ENCODE measurements around the gene PRDM16. TPM values are rescaled to one million over a fixed set of nuclear protein-coding genes. Genes with fewer than 3 reads are reported as not detected.

The PRDM16 gene
- total RNA-seq, 1 experiment from 2014 or later = 6.1 TPM

- Histone ChIP-seq H3K27me3 (ENCODE audit: insufficient read depth, low read length) (no peaks in the 10 kb centered on the region; the same call in 1 of the 2 replicates), H3K9ac (ENCODE audit: low read length) (no peak overlapping the region), H3K36me3 (ENCODE audit: control insufficient read depth in 1 of 2, insufficient read depth in 2 of 2, low read length in 2 of 2) (no peaks in the 10 kb centered on the region), H3K4me3 (replicated peaks in 1 of 2; ENCODE audit: low read depth in 1 of 2, low read length in 2 of 2) (no peak overlapping the region), H3K27ac (ENCODE audit: low read depth, low read length) (no peak overlapping the region), H3K79me2 (ENCODE audit: insufficient read depth, low read length) (no peaks in the 10 kb centered on the region), H3K4me2 (ENCODE audit: low read length) (no peak overlapping the region), H2AFZ (ENCODE audit: low read depth, low read length, poor library complexity, severe bottlenecking) (no peak overlapping the region), H3K4me1 (ENCODE audit: control insufficient read depth in 1 of 2, insufficient read depth in 2 of 2, low read length in 2 of 2) (peaks cover 12 to 23% of the 10 kb centered on the region in 2 experiments), H4K20me1 (ENCODE audit: insufficient read depth) (no peaks in the 10 kb centered on the region), H3K9me2 (ENCODE audit: insufficient read depth) (no peaks in the 10 kb centered on the region), H3K9me3 (ENCODE audit: control insufficient read depth in 1 of 2, insufficient read depth in 1 of 2, low read depth in 1 of 2, low read length in 2 of 2) (no peaks in the 10 kb centered on the region)
- no TSS peak for BruUV-seq (replicated peaks)
- ChIA-PET POLR2A (no interaction called here), RAD21 (ENCODE audit: low non-redundant PET in 1 of 2, low total read pairs in 2 of 2, uncharacterized antibody in 2 of 2, unreplicated experiment in 2 of 2) (no interaction called here), CTCF (no interaction called here)
- intact Hi-C loops (cut with micrococcal nuclease) = no loop called here
- ATAC-seq (no peak), DNase-seq (ENCODE audit: low read depth, low spot score) (no peak)
- TF ChIP-seq POLR2A (IDR thresholded peaks at IDR 0.05; ENCODE audit: borderline replicate concordance, extremely low read depth, insufficient read depth, insufficient read length) = no peak
- no peak for TF ChIP-seq FOSL1 (IDR thresholded peaks at IDR 0.05; ENCODE audit: low read depth)
- TF ChIP-seq SIN3A (IDR thresholded peaks at IDR 0.05; ENCODE audit: low read depth) = no peak
- TF ChIP-seq YY1 (IDR thresholded peaks at IDR 0.05; ENCODE audit: extremely low read depth, insufficient replicate concordance, low read depth, low read length) = no peak
- no peak for TF ChIP-seq EZH2phosphoT487 (IDR thresholded peaks at IDR 0.05; ENCODE audit: borderline replicate concordance)
- TF ChIP-seq POLR2AphosphoS5 (IDR thresholded peaks at IDR 0.05; ENCODE audit: low read depth, low read length) = no peak
- TF ChIP-seq, protein P1, sequence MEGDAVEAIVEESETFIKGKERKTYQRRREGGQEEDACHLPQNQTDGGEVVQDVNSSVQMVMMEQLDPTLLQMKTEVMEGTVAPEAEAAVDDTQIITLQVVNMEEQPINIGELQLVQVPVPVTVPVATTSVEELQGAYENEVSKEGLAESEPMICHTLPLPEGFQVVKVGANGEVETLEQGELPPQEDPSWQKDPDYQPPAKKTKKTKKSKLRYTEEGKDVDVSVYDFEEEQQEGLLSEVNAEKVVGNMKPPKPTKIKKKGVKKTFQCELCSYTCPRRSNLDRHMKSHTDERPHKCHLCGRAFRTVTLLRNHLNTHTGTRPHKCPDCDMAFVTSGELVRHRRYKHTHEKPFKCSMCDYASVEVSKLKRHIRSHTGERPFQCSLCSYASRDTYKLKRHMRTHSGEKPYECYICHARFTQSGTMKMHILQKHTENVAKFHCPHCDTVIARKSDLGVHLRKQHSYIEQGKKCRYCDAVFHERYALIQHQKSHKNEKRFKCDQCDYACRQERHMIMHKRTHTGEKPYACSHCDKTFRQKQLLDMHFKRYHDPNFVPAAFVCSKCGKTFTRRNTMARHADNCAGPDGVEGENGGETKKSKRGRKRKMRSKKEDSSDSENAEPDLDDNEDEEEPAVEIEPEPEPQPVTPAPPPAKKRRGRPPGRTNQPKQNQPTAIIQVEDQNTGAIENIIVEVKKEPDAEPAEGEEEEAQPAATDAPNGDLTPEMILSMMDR (IDR thresholded peaks at IDR 0.05 in 2 of 3, conservative IDR thresholded peaks at IDR 0.05 in 1 of 3; ENCODE audit: borderline replicate concordance in 1 of 3, insufficient read depth in 1 of 3, low read depth in 2 of 3, low read length in 2 of 3) = no peak
- TF ChIP-seq, protein P2, sequence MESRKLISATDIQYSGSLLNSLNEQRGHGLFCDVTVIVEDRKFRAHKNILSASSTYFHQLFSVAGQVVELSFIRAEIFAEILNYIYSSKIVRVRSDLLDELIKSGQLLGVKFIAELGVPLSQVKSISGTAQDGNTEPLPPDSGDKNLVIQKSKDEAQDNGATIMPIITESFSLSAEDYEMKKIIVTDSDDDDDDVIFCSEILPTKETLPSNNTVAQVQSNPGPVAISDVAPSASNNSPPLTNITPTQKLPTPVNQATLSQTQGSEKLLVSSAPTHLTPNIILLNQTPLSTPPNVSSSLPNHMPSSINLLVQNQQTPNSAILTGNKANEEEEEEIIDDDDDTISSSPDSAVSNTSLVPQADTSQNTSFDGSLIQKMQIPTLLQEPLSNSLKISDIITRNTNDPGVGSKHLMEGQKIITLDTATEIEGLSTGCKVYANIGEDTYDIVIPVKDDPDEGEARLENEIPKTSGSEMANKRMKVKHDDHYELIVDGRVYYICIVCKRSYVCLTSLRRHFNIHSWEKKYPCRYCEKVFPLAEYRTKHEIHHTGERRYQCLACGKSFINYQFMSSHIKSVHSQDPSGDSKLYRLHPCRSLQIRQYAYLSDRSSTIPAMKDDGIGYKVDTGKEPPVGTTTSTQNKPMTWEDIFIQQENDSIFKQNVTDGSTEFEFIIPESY (IDR thresholded peaks at IDR 0.05; ENCODE audit: extremely low read depth, insufficient replicate concordance, low read length) = no peak
- TF ChIP-seq CEBPB (IDR thresholded peaks at IDR 0.05; ENCODE audit: low read depth) = no peak
- no peak for TF ChIP-seq SP1 (IDR thresholded peaks at IDR 0.05; ENCODE audit: low read depth)
- TF ChIP-seq, protein P3, sequence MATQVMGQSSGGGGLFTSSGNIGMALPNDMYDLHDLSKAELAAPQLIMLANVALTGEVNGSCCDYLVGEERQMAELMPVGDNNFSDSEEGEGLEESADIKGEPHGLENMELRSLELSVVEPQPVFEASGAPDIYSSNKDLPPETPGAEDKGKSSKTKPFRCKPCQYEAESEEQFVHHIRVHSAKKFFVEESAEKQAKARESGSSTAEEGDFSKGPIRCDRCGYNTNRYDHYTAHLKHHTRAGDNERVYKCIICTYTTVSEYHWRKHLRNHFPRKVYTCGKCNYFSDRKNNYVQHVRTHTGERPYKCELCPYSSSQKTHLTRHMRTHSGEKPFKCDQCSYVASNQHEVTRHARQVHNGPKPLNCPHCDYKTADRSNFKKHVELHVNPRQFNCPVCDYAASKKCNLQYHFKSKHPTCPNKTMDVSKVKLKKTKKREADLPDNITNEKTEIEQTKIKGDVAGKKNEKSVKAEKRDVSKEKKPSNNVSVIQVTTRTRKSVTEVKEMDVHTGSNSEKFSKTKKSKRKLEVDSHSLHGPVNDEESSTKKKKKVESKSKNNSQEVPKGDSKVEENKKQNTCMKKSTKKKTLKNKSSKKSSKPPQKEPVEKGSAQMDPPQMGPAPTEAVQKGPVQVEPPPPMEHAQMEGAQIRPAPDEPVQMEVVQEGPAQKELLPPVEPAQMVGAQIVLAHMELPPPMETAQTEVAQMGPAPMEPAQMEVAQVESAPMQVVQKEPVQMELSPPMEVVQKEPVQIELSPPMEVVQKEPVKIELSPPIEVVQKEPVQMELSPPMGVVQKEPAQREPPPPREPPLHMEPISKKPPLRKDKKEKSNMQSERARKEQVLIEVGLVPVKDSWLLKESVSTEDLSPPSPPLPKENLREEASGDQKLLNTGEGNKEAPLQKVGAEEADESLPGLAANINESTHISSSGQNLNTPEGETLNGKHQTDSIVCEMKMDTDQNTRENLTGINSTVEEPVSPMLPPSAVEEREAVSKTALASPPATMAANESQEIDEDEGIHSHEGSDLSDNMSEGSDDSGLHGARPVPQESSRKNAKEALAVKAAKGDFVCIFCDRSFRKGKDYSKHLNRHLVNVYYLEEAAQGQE (IDR thresholded peaks at IDR 0.05; ENCODE audit: low read depth) = no peak
- TF ChIP-seq EZH2 (IDR thresholded peaks at IDR 0.05) = no peak
- no peak for TF ChIP-seq EGR1 (IDR thresholded peaks at IDR 0.05; ENCODE audit: low read depth)
- TF ChIP-seq JUND (IDR thresholded peaks at IDR 0.05) = no peak
- no peak for TF ChIP-seq TCF7L2 (IDR thresholded peaks at IDR 0.05; ENCODE audit: borderline replicate concordance, extremely low read depth, insufficient read depth, insufficient read length)
- no peak for TF ChIP-seq RAD21 (IDR thresholded peaks at IDR 0.05; ENCODE audit: low read depth)
- TF ChIP-seq CBX3 (IDR thresholded peaks at IDR 0.05; ENCODE audit: low read depth) = no peak
Observed at GRCh38 chr1:3290438-3290837, 221.4 kb downstream of the PRDM16 start.
